Stimulated activated CD4-positive, alpha-beta T cell treated with anti-CD3 and anti-CD28 coated beads, TNF-alpha, amount 100 ng/mL, for 1 hour (primary cell): ENCODE results near the gene RIN3.
A peak's percentile ranks its signal among the peaks of the same experiment; 100 is the strongest.

Experiments used
- DNase-seq, 3 donors: peaks; one replicate each; pipeline ENCODE4 v3.0.0-alpha.2; 2020; ENCODE audit warnings: low read depth in 3 of 3, low spot score in 1 of 3

RIN3 gene

DNA sequence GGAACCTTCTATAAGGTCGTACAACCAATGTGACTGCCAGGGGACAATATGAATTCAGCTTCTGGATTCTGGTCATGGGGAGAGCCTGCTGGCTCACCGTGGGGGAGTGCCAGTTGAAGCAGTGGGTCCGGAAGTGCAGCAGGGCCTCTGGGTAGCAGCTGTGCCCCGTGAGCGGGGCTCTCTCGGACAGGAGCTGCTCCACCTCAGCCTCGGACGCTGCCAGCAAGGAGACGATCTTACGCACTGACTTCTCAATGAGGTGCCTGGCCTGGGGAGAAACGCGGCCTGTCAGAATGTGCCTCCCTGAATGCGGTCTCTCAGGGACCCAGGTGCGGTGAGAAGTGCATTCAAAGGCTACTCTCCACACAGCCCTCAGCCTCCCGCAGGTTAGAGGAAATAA is 192.8 kb downstream of the RIN3 start:
- DNase-seq, result no peak

DNA sequence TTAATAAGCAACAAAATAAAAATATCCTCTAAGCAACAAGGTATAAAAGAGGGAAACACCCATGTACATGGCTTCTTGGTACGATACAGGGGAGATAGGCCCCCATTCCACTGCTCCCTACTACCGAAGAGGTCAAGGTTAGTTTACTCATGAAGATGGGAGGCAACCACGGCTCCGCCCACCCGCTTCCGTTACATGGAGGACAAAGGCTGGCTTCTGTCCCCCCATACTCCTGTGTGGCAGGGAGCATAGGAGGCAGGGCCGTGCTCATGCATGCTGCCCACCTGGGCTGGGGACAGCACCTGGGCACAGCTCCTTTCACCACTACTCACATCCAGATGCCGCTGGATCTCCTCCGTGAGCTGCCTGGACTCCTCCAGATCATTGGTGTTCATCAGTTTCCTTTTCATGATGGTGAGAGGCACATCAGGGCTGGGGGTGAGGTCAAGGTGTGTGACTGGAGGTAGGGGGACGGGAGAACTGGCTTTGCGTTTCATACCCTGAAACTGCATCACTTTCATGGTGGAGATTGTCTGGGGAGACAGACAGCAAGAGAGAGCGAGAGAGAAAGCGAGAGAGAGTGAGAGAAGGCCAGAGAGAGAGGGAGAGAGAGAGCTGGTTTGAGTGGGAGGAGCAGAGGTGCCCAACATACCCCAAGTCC is 195.9 kb downstream of the RIN3 start:
- no peak for DNase-seq

DNA sequence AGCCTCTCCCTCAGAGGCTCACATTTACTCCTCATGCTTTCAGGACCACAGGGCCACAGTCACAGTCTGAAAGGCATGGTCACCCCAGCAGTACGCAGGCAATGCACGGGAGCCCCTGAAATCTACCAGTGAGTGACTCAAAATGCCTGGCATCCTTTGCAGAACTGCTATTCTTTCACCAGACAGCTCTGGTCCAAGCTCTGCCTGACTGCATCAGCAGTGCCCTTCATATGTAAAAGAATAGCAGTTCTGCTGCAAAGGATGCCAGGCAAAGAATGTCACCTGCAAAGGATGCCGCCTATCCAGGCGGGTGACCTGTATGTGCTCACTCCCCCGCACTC is 196.4 kb downstream of the RIN3 start:
- no peak for DNase-seq

DNA sequence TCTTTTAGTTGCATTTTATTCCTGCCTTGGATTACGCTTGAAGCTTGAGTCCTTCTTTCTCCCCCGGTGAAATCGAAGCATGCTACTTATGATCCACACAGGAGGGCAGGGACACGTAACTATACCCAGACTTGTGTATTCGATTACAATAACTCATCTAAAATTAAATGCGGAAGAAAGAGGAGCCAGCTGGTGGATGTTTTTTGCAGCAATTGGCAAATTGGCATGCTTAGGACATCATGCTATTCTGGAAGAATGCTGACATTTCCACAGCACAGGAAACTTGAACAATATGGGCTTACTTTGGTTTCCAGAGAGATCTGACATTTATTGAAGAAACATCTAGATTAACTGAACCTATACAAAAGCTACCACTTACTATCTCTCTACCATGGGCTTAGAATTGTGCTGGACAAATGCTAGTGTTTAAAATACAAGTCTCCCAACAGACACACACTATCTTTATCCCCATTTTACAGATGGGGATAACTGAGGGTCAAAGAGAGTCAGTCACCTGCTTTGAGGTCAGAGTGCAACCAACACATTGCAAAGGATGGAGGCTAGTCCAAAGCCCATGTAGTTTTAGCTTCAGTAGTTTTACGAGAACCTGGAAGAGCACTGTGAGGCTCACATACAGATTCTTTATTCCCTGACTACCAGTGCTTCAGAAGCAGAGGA is 198.5 kb downstream of the RIN3 start:
- no peak for DNase-seq

DNA sequence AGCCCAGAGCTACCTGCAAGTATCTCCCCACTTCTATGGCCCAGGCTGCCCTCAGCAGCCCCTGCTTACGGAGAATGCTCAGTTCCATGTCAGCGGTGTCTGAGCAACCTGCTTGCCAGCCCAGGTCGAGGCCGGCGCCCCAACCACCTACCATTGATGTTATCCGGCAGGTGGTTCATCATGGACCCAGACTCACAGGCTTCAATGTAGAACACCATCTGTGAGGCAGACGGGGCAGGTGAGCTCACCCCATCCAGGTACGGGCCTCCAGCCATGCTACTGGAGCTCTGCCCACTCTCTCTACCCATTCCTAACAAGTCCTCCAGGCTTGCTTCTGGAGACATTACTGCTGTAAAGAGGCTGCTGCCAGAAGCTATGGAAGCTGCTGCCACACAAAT is 199.1 kb downstream of the RIN3 start:
- no peak for DNase-seq

- peak; percentile 50 to 76 (median 55) for DNase-seq
These were observed 201.2 kb downstream of the RIN3 start for GRCh38 chr14:92714739-92715307.

GRCh38 chr14:92716131-92716530 is 202.6 kb downstream of the RIN3 start:
- no peak for DNase-seq

GRCh38 chr14:92717571-92718042 is 204.0 kb downstream of the RIN3 start:
- no peak for DNase-seq

- no peak for DNase-seq
These were observed 205.1 kb downstream of the RIN3 start for GRCh38 chr14:92718664-92719063.

DNA sequence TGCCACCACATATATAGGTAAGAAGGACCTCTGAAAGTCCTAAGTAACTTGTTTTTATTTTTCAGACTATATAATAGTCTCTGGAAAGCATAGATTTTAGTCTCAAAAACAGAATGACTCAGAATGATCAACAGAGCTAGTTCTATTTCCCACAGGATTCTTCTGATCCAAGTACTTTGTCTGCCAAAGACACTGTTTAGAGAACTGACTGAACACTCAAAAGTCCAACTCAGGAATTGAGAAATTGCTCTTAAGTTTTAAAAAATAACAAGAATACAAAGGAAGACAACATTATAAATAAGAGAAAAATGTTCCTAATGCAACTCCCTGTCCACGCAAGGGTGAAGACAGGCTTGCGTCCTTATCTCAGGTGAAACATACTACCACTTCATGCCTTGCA is 205.8 kb downstream of the RIN3 start:
- DNase-seq, result no peak

GRCh38 chr14:92719890-92720323 is 206.3 kb downstream of the RIN3 start:
- DNase-seq, result no peak

DNA sequence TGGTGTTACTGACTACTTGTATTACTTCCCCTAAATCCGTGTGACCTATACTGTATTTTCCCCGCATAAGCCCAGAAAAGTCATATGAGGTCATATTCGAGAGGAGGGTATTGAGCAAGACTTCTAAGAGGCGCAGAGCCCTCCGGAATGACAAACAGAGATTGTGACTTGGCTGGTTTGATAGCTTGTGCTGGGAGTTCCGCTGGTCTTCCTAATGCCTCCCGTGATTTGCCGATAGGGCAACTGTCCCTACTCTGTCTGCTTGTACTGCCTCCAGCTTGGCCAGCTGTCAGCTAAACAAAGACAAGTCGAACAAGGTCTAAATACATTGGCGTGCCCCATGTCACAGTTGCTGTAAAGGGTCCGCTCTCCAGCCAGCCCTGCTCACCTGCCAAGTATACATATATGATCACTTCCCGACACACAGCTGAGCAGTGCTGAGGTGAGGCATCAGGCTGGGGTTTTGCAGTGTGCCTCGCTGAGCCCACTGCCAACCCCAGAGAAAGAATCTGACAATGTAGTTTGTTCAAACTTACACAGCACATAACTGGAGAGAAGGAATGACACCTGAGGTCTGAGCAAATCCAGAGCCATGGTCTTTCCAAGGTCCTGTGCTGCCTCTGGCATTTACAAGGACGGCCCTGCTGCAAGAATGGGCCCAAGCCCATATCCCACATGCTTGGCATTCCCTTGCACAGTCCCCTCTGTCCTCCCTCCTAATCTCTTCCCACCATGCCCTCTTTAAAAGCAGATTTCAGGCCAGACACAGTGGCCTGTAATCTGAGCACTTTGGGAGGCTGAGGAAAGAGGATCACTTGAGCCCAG is 211.1 kb downstream of the RIN3 start:
- no peak for DNase-seq

DNA sequence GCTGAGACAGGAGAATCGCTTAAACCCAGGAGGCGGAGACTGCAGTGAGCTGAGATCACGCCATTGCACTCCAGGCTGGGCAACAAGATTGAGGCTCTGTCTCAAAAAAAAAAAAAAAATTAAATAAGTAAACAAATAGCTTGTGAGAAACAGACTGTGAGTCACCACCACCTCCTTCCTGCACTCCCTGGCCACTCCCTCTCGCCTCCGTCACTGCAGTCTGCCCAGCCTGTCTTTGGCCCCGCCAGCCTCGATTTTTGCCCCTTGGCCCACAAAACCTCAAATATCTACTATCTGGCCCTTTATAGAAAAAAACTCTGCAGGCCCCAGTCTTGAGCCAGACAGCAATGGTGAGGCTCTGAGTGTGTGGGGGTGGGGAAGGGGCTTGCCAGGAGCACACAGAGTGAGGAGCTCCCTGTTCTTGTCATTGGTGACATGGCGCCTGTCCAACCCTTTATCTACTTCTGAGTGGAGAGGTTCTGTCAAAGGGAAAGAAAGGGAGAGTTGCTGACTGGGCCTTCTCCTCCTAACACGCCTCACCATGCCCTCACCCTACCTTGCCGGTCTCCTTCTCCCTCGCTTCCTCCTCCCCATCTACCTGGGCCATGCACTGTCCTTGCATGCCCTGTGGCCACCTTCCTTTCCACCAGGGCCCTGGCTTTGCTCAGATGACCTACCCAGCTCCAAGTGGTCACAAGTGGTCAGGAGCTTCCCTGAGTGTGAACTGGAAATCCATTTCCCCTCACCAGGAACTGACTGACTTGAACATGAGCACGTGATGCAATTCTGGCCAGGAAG is 212.8 kb downstream of the RIN3 start:
- no peak for DNase-seq

DNA sequence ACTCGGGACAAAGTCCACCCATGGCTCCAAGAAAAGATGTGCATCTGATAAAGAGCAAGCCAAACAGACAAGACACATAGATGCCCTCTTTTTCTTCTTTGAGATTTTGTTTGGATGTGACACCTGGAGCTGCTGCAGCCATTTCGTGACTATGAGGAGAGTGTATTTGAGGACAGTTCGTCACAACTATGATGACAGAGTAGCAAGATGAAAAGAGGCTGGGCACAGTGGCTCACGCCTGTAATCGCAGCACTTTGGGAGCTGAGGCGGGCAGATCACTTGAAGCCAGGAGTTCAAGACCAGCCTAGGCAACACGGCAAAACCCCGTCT is 213.3 kb downstream of the RIN3 start:
- no peak for DNase-seq

DNA sequence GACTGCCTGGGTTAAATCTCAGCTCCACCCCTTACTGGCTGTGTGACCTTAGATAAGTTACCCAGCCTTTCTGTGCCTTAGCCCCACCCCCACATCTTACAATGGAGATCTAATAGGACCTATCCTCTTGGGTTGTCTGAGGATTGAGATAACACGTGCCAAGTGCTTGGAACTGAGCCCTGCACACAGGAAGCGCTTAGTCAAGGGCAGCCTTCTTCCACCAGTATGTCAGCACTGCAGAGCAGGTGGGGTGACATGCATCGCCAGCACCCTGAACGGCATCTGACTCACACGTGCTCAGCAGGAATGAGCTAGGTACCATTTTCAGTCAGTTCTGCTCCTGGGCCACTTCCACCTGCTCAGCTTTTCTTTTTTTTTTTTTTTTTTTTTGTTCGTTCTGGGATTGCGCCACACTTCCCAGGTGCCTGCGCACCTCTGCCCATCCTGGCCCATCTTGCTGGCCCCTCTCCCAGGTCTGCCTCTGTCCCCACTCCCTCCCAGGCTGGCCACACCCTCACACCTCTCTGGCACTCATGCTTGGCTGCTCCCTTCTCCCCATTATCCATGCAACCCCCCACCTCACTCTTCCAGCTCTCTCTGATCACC is 215.3 kb downstream of the RIN3 start:
- DNase-seq, result no peak

GRCh38 chr14:92729634-92730358 is 216.2 kb downstream of the RIN3 start:
- no peak for DNase-seq

GRCh38 chr14:92731622-92732115 is 218.1 kb downstream of the RIN3 start:
- DNase-seq, result no peak

GRCh38 chr14:92733007-92733406 is 219.4 kb downstream of the RIN3 start:
- DNase-seq, result no peak

DNA sequence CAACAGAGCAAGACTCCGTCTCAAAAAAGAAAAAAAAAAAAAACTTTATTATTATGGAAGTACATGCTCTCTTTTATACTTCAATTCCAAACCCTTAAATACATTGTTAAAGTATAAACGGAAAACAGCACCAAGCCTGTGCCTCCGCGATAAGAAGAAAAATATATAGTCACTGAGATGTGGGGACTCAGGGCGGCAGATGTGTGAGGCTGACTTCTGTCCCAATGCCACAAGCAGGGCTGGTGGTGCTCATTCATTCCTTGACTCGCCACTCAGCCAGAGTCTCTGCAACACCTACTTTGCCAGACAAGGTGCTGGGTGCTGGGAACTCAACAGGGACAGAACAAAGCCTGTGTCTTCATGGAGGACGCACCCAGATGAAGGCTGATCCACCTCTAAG is 221.0 kb downstream of the RIN3 start:
- DNase-seq, result no peak

GRCh38 chr14:92735344-92735743 is 221.8 kb downstream of the RIN3 start:
- no peak for DNase-seq
